HT-29 (cell line): ENCODE results near the gene NDUFA5. TPM values are rescaled to one million over a fixed set of nuclear protein-coding genes. Genes with fewer than 3 reads are reported as not detected.
A peak's percentile ranks its signal among the peaks of the same experiment; 100 is the strongest.

ENCODE experiments used
- DNase-seq: peaks from one replicate; pipeline ENCODE4 v3.0.0-alpha.2; 2015; ENCODE audit warnings: low spot score
- total RNA-seq: library from RNA; depleted of rRNA; stranded (reverse); fragments of >200 nt; shearing (Covaris generic); gene quantifications from 2 replicates; pipeline ENCODE4 v1.2.3, GENCODE V29; 2014; rRNA removed

Gene NDUFA5
- total RNA-seq, 1 experiment from 2014 or later, result 19.2 TPM

GRCh38 chr7:123505221-123505620, 52.4 kb downstream of the NDUFA5 start:
- DNase-seq, result no peak

GRCh38 chr7:123502201-123502600, 55.4 kb downstream of the NDUFA5 start:
- DNase-seq, result no peak

GRCh38 chr7:123500878-123501489, 56.6 kb downstream of the NDUFA5 start:
- DNase-seq, result no peak

- DNase-seq, result no peak
Observed at GRCh38 chr7:123499211-123499970, 58.2 kb downstream of the NDUFA5 start.

- DNase-seq, result no peak
Observed at GRCh38 chr7:123498601-123499000, 59.0 kb downstream of the NDUFA5 start.

- DNase-seq, result no peak
Observed at GRCh38 chr7:123498031-123498430, 59.6 kb downstream of the NDUFA5 start.

GRCh38 chr7:123494193-123494796, 63.3 kb downstream of the NDUFA5 start:
- DNase-seq, result peak; percentile 83

- DNase-seq, result peak; percentile 7
Observed at GRCh38 chr7:123492485-123492884, 65.1 kb downstream of the NDUFA5 start.

Other genes with a start within 250 kb of the NDUFA5 start
- 0.05 and 0.50 TPM in 2 replicates for gene IQUB, start 23.2 kb downstream of the NDUFA5 start, total RNA-seq
- not detected in 2 replicates for gene ASB15, start 44.0 kb upstream of the NDUFA5 start, total RNA-seq
- gene LMOD2, start 98.0 kb upstream of the NDUFA5 start, total RNA-seq, result not detected in 2 replicates
- gene WASL, start 191.2 kb upstream of the NDUFA5 start, total RNA-seq, result 8.9 and 9.7 TPM in 2 replicates